Muscle layer of colon (tissue), 2 donors: ENCODE data around the gene AGAP1.

ENCODE experiments used
- H3K27ac ChIP-seq: one replicate; pipeline ENCODE4 v1.7.0; 2013; ENCODE audit warnings: low read depth, mild to moderate bottlenecking, low read length, moderate library complexity
- H3K27me3 ChIP-seq, 2 donors: one replicate each; pipeline ENCODE4 v1.7.0; 2013; ENCODE audit warnings: low read length in 2 of 2, mild to moderate bottlenecking in 2 of 2; ENCODE audit not compliant: insufficient read depth in 2 of 2, control insufficient read depth in 1 of 2
- H3K36me3 ChIP-seq: one replicate; pipeline ENCODE4 v1.7.0; 2013; ENCODE audit warnings: mild to moderate bottlenecking, low read length; ENCODE audit not compliant: insufficient read depth
- H3K4me1 ChIP-seq: one replicate; pipeline ENCODE4 v1.7.0; 2013; ENCODE audit warnings: mild to moderate bottlenecking, low read length; ENCODE audit not compliant: insufficient read depth
- H3K4me3 ChIP-seq, 2 donors: one replicate each; pipeline ENCODE4 v1.7.0; 2013; ENCODE audit warnings: low read length in 2 of 2, low read depth in 1 of 2, mild to moderate bottlenecking in 1 of 2, moderate library complexity in 1 of 2
- H3K9ac ChIP-seq: one replicate; pipeline ENCODE4 v1.7.0; 2013; ENCODE audit warnings: low read length
- H3K9me3 ChIP-seq: one replicate; pipeline ENCODE4 v1.7.0; 2013; ENCODE audit warnings: mild to moderate bottlenecking, low read length
- donor health status: abdominal sarcoma.
- donor health status: Adenocarcinoma of cecum.

The AGAP1 gene

DNA sequence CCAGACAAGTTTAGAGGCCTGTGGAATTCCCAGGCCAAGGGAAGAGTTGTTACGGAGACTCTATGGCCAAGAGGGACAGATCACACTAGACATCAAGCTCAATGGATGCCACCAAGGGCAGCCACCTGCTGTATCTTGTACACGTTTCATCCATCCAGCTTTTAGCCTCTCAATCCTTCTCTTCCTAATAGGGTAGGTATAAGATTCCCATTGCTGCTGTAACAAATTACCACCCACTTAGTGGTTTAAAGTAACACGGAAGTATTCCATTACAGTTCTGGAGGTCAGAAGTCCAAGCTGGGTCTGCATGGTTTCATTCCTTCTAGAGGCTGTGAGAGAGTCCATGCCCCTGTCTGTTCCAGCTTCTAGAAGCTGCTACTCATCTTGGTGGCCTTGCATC is 586.6 kb downstream of the AGAP1 start:
- H3K27me3 ChIP-seq, result no peaks in the 10 kb centered on the region
- no peaks in the 10 kb centered on the region for H3K4me1 ChIP-seq
- H3K27ac ChIP-seq, result no peak overlapping the region
- no peak overlapping the region for H3K4me3 ChIP-seq
- no peaks in the 10 kb centered on the region for H3K9me3 ChIP-seq
- no peaks in the 10 kb centered on the region for H3K36me3 ChIP-seq
- H3K9ac ChIP-seq, result no peak overlapping the region

GRCh38 chr2:236081171-236081570 is 587.3 kb downstream of the AGAP1 start:
- no peaks in the 10 kb centered on the region for H3K4me1 ChIP-seq
- no peaks in the 10 kb centered on the region for H3K9me3 ChIP-seq
- H3K4me3 ChIP-seq, result no peak overlapping the region
- no peak overlapping the region for H3K9ac ChIP-seq
- H3K36me3 ChIP-seq, result no peaks in the 10 kb centered on the region
- H3K27ac ChIP-seq, result no peak overlapping the region
- H3K27me3 ChIP-seq, result no peaks in the 10 kb centered on the region

DNA sequence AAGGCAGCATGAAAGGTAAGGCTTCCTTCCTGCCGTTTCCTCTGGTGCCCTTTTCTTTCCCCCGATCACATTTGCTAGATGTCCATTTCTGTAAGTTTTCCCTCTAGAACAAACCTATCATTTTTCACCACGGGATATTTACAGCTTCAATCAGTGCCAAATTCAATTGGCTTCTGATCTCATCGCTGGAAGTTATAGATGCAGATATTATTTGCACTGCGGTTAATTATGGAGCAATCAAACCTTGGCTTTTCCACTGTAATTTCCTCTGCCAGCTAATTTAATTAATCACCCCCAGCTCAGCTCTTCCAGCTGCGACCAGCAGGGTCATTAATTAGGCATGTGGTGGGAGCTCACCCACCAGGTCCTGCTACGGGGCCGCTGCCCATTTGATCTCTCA is 588.2 kb downstream of the AGAP1 start:
- H3K4me1 ChIP-seq, result no peaks in the 10 kb centered on the region
- no peaks in the 10 kb centered on the region for H3K27me3 ChIP-seq
- no peak overlapping the region for H3K27ac ChIP-seq
- no peaks in the 10 kb centered on the region for H3K9me3 ChIP-seq
- no peaks in the 10 kb centered on the region for H3K36me3 ChIP-seq
- H3K4me3 ChIP-seq, result no peak overlapping the region
- H3K9ac ChIP-seq, result no peak overlapping the region

GRCh38 chr2:236083934-236084333 is 590.1 kb downstream of the AGAP1 start:
- Histone ChIP-seq H3K27ac (no peak overlapping the region), H3K27me3 (no peaks in the 10 kb centered on the region), H3K9ac (no peak overlapping the region)

DNA sequence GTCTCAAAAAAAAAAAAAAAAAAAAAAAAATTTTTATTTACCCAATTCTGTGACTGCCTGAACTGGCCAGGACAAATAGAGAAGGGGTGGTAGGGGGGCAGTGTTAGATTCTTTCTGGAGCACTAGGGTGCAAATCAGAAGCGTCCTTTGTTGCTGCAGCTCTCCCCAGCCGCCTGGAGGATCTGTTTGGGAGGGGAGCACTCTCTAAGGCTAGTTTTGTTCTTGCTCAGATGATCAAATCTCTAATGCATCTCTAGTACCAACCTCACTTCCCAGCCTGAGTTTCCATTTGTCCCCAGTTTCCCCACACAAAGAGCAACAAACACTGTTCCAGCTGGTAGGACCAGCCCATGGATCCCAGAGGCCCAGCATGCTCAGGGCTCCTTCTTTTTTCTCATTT is 591.4 kb downstream of the AGAP1 start:
- Histone ChIP-seq H3K9me3 (no peaks in the 10 kb centered on the region), H3K36me3 (no peaks in the 10 kb centered on the region), H3K27ac (no peak overlapping the region), H3K4me3 (no peak overlapping the region), H3K27me3 (no peaks in the 10 kb centered on the region), H3K9ac (no peak overlapping the region), H3K4me1 (no peaks in the 10 kb centered on the region)

More at GRCh38 chr2:236083934-236084333, 590.1 kb downstream of the AGAP1 start:
- Histone ChIP-seq H3K4me3 (no peak overlapping the region), H3K4me1 (no peaks in the 10 kb centered on the region), H3K36me3 (no peaks in the 10 kb centered on the region), H3K9me3 (no peaks in the 10 kb centered on the region)

GRCh38 chr2:236085647-236086046 is 591.8 kb downstream of the AGAP1 start:
- Histone ChIP-seq H3K4me3 (no peak overlapping the region), H3K4me1 (no peaks in the 10 kb centered on the region), H3K9ac (no peak overlapping the region), H3K27ac (no peak overlapping the region), H3K9me3 (no peaks in the 10 kb centered on the region), H3K36me3 (no peaks in the 10 kb centered on the region), H3K27me3 (no peaks in the 10 kb centered on the region)

DNA sequence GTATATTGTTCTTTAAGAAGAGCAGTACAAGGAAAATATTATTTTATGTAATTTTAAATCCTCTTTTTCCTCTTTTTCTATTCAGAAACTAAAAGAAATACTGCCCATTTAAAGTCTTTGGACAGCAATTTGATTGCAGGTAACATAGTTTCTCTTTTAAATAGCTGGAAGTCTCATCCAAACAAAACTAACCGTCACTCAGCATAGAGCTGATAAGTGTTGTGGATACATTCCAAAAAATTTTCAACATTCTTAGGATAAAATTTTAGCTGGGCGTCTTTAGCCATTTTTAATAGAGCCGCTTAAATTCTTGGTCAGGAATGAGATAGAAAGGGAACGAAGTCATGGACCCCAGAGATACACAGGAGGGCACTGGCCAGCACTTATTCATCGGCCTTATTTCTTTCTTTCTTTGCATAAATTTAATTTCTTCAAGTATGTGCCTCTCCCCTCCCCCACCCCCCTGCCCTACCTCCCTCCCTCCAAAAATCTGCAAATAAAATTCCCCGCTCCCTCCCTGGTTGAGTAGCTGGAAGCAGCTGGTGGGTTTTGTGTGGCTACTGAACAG is 592.6 kb downstream of the AGAP1 start:
- Histone ChIP-seq H3K27ac (no peak overlapping the region), H3K27me3 (no peaks in the 10 kb centered on the region), H3K4me3 (no peak overlapping the region), H3K9me3 (no peaks in the 10 kb centered on the region), H3K4me1 (no peaks in the 10 kb centered on the region), H3K36me3 (no peaks in the 10 kb centered on the region), H3K9ac (no peak overlapping the region)

- no peak overlapping the region for H3K4me3 ChIP-seq
- H3K4me1 ChIP-seq, result no peaks in the 10 kb centered on the region
- H3K9ac ChIP-seq, result no peak overlapping the region
- no peaks in the 10 kb centered on the region for H3K36me3 ChIP-seq
- no peaks in the 10 kb centered on the region for H3K27me3 ChIP-seq
- H3K27ac ChIP-seq, result no peak overlapping the region
- no peaks in the 10 kb centered on the region for H3K9me3 ChIP-seq
These were observed 593.2 kb downstream of the AGAP1 start for GRCh38 chr2:236086971-236087465.

DNA sequence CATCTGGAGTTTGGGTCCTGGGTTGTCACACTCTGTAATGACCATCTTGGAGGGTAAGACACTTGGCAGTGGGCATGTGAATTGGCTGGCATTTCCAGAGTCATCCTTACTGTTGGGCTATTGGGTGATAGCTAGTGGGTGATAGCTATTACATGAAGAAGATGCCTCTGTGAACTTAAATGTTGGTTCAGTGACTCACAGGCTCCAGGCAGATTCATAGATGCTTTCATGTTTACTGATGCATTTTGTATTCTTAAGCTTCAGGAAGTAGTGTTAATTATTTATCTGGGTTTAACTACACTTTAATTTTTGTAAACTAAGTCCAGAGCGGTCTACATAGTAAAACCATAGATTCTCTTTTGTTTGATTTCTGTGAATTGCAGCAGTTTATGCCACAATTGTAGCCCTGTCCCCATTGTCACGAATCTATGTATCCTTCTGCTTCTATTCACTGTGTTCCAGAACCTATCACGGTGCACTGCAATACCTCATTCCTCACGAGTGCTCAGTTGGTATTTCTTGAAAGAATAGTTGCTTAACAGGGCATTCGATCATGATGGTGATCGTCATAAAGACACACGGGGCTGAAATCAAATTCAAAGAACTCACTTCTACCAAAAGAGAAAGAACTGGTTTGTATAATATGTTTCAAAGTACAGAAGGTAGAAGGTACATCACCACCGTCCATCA is 594.7 kb downstream of the AGAP1 start:
- no peak overlapping the region for H3K9ac ChIP-seq
- no peak overlapping the region for H3K4me3 ChIP-seq
- H3K27me3 ChIP-seq, result no peaks in the 10 kb centered on the region
- H3K4me1 ChIP-seq, result no peaks in the 10 kb centered on the region
- no peaks in the 10 kb centered on the region for H3K36me3 ChIP-seq
- H3K27ac ChIP-seq, result no peak overlapping the region
- H3K9me3 ChIP-seq, result no peaks in the 10 kb centered on the region

- Histone ChIP-seq H3K9me3 (no peaks in the 10 kb centered on the region), H3K9ac (no peak overlapping the region), H3K27ac (no peak overlapping the region), H3K36me3 (no peaks in the 10 kb centered on the region), H3K27me3 (no peaks in the 10 kb centered on the region), H3K4me1 (no peaks in the 10 kb centered on the region), H3K4me3 (no peak overlapping the region)
These were observed 595.6 kb downstream of the AGAP1 start for GRCh38 chr2:236089271-236090026.

DNA sequence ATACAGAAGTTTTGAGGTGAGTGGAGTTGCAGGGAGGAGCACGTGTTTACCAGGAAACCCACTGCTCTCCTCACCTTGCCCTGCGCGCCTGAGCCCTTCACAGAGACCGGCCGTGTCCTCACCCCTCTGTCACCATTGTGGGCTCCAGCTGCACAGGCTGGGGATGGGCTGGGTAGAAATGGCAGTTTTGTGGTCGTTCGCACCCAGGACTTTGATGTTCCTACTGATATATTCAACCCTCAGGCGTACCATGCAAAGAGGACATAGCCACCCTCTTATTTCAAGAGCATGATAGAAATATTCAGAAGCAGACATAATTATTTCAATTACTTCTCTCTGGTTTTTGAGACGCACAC is 596.2 kb downstream of the AGAP1 start:
- H3K27ac ChIP-seq, result no peak overlapping the region
- no peak overlapping the region for H3K9ac ChIP-seq
- H3K27me3 ChIP-seq, result no peaks in the 10 kb centered on the region
- no peaks in the 10 kb centered on the region for H3K9me3 ChIP-seq
- no peaks in the 10 kb centered on the region for H3K4me1 ChIP-seq
- no peak overlapping the region for H3K4me3 ChIP-seq
- no peaks in the 10 kb centered on the region for H3K36me3 ChIP-seq
